Left kidney (tissue), 8 donors: ENCODE results near the gene COG3. TPM values are rescaled to one million over a fixed set of nuclear protein-coding genes. Genes with fewer than 3 reads are reported as not detected.
"Not testable (repeated sequence)": the region's sequence is repeated elsewhere in the genome, so short reads cannot be mapped to it uniquely, and the experiment has no call there.

Source experiments
- DNase-seq: peaks from one replicate; pipeline ENCODE4 v3.0.0-alpha.2; 2013
- long read RNA-seq, 8 donors: transcript quantifications; one replicate each; lab custom pipeline, GENCODE V29; 2026
- polyA plus RNA-seq: library from polyadenylated mRNA; unstranded; fragments of 120-200 nt; gene quantifications from one replicate; pipeline ENCODE4 v1.2.1, GENCODE V29; 2013; ENCODE audit not compliant: insufficient read length

The COG3 gene, protein sequence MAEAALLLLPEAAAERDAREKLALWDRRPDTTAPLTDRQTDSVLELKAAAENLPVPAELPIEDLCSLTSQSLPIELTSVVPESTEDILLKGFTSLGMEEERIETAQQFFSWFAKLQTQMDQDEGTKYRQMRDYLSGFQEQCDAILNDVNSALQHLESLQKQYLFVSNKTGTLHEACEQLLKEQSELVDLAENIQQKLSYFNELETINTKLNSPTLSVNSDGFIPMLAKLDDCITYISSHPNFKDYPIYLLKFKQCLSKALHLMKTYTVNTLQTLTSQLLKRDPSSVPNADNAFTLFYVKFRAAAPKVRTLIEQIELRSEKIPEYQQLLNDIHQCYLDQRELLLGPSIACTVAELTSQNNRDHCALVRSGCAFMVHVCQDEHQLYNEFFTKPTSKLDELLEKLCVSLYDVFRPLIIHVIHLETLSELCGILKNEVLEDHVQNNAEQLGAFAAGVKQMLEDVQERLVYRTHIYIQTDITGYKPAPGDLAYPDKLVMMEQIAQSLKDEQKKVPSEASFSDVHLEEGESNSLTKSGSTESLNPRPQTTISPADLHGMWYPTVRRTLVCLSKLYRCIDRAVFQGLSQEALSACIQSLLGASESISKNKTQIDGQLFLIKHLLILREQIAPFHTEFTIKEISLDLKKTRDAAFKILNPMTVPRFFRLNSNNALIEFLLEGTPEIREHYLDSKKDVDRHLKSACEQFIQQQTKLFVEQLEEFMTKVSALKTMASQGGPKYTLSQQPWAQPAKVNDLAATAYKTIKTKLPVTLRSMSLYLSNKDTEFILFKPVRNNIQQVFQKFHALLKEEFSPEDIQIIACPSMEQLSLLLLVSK
- 39.5 TPM for polyA plus RNA-seq
- long read RNA-seq, donor 1, full-length matches to known transcripts = 3 of 3 reads
- long read RNA-seq, donor 1, partial matches to known transcripts = 0 of 3 reads
- long read RNA-seq, donor 1, other reads (novel, unspliced or antisense) = 0 of 3 reads
- long read RNA-seq, donor 2, full-length matches to known transcripts = 7 of 7 reads
- long read RNA-seq, donor 2, partial matches to known transcripts = 0 of 7 reads
- long read RNA-seq, donor 2, other reads (novel, unspliced or antisense) = 0 of 7 reads
- long read RNA-seq, donor 3, full-length matches to known transcripts = 1 of 1 reads
- long read RNA-seq, donor 3, partial matches to known transcripts = 0 of 1 reads
- long read RNA-seq, donor 3, other reads (novel, unspliced or antisense) = 0 of 1 reads
- long read RNA-seq, donor 4, partial matches to known transcripts = 0 of 1 reads
- long read RNA-seq, donor 4, other reads (novel, unspliced or antisense) = 0 of 1 reads
- long read RNA-seq, donor 5, full-length matches to known transcripts = 12 of 12 reads
- long read RNA-seq, donor 5, partial matches to known transcripts = 0 of 12 reads
- long read RNA-seq, donor 5, other reads (novel, unspliced or antisense) = 0 of 12 reads
- long read RNA-seq, donor 6, full-length matches to known transcripts = 8 of 8 reads
- long read RNA-seq, donor 6, partial matches to known transcripts = 0 of 8 reads
- long read RNA-seq, donor 6, other reads (novel, unspliced or antisense) = 0 of 8 reads
- long read RNA-seq, donor 7, full-length matches to known transcripts = 3 of 20 reads
- long read RNA-seq, donor 7, partial matches to known transcripts = 17 of 20 reads
- long read RNA-seq, donor 7, other reads (novel, unspliced or antisense) = 0 of 20 reads
- long read RNA-seq, donor 8, full-length matches to known transcripts = 2 of 2 reads
- long read RNA-seq, donor 8, partial matches to known transcripts = 0 of 2 reads
- long read RNA-seq, donor 8, other reads (novel, unspliced or antisense) = 0 of 2 reads

DNA sequence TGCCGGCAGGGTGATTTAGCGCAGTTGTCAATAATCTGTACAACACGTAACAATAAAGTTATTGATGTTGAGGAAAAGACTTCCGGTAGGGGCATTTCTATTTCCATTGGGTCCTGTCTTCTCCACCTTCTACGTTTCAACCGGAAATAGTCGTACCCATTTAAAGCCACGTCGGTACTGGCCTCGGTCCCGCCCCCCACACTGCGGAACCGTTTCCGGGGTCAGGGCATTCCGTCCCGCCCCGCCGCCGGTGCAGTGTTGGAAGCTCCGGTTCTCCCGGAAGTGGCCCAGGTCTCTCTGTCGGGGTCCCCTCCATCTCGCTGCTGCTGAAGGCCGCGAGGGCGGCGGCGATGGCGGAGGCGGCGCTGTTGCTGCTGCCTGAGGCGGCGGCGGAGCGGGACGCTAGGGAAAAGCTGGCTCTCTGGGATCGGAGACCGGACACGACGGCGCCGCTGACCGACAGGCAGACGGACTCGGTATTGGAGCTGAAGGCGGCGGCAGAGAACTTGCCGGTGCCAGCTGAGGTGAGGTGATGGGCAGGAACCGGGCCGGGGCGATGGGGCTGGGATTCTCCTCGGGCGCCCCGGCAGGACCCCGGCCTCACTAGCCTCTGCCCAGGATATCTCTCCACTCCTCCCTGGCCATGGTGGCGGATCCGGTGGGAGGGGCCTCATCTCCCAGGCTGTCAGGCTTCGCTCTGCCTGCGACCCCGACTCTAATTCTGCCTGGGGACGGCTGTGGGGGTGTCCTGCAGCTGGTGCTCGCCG lies at the start of gene COG3:
Gene COG3 (plus strand): TSS at position 253 of the 767 bp plus-strand sequence. CDS start 98 bp downstream, at position 351.
- peak; percentile 96 for DNase-seq

DNA sequence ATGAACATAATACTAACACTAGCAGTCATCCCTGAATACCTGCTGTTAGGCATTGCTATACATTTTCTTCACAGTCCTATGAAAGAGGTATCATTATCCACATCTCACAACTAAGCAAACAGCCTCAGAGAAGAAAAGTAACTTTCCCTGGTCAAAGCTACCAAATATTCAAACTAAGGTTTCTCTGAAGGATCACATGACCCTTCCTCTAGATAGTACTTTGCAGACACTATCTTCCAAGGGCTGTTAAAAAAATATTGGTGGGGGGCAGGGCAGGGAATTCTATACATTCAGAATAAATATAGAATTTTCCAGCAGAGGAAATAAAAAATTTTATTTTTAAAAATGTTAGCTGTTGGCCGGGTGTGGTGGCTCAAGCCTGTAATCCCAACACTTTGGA lies 49.6 kb upstream of the COG3 start:
- DNase-seq = no peak

DNA sequence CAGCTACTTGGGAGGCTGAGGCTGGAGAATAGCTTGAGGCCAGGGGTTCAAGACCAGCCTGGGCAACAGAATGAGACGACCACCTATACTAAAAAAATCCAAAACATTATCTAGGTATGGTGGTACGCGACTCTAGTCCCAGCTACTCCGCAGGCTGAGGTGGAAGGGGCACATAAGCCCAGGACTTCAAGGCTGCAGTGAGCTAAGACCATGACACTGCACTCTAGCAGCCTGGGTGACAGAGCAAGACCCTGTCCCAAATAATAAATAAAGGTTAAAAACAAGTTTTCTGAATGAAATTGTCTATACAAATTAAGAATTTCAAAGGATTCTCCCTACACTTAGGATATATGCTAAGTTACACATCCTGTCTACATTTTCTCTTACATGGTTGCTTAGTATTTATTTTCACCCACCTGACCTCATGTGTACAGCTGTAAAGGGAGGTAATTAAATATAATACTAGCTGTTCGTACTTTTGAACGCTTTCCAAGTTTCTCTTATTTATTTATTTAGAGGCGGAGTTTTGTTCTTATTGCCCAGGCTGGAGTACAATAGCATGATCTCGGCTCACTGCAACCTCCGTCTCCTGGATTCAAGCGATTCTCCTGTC lies 48.1 kb upstream of the COG3 start:
- DNase-seq = no peak

DNA sequence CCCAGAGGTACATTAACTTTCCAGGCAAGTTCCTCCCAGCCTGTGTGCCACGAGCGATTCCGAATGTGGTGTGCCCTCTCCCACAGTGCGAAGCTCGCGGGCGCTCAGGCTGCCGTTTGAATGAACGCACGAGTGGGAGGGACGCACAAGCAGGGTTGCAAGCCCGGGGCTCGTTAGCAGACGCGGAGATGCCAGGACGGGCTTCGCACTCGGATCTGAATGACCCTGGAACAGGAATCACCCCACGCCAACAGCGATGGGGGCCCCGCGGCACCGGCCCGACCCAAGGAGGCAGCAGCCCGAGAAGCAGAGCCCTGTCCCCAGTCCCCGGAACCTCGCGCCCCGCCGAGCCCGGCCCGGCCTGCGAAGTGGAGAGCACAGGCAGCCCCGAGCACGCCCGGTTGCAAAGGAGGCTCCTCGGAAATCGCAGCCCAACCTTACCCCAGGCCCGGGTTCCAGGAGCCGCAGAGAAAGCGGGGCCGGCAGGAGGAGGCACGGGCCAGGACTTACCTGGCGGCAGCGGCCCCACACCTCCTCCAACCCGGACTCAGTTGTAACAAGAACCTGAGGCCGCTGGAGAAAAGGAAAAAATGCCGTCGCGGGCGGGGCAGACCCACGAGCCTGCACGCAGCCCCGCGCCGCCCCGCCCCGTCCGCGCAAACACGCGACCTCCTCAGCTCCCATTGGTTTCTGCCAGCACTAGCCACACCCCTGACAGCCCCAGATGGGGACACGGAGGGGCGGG lies 46.8 kb upstream of the COG3 start, which contains the start of gene SLC25A30:
Gene SLC25A30 (minus strand): TSS at position 584 of the 745 bp plus-strand sequence. CDS start 6,948 bp downstream, outside the sequence.
- DNase-seq = peak; percentile 85

DNA sequence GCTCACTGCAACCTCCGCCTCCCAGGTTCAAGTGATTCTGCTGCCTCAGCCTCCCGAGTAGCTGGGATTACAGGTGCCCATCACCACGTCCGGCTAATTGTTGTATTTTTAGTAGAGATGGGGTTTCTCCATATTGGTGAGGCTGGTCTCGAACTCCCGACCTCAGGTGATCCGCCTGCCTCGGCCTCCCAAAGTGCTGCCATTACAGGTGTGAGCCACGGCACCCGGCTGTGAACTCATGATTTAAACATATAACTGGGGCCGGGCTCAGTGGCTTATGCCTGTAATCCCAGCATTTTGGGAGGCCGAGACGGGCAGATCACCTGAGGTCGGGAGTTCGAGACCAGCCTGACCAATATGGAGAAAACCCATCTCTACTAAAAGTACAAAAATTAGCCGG lies 45.4 kb upstream of the COG3 start:
- DNase-seq = not testable (repeated sequence)

DNA sequence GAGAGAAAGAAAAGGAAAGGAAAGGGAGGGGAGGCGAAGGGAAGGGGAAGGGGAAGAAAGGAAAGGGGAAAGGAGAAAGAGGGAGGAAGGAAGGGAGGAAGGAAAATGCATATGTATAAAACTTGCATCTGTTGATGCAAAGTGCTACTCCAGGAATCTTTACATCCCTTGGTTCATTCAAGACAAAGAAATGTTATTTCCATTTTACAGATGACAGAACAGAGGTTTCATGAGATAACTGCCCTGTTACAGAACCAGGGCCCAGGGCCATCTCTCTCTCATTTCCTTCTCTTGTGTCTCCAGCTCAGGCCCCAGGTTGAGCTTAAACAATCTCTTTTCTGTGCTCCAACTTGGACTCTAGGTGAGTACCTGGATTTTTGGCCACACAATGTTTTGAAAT lies 44.8 kb upstream of the COG3 start:
- no peak for DNase-seq

DNA sequence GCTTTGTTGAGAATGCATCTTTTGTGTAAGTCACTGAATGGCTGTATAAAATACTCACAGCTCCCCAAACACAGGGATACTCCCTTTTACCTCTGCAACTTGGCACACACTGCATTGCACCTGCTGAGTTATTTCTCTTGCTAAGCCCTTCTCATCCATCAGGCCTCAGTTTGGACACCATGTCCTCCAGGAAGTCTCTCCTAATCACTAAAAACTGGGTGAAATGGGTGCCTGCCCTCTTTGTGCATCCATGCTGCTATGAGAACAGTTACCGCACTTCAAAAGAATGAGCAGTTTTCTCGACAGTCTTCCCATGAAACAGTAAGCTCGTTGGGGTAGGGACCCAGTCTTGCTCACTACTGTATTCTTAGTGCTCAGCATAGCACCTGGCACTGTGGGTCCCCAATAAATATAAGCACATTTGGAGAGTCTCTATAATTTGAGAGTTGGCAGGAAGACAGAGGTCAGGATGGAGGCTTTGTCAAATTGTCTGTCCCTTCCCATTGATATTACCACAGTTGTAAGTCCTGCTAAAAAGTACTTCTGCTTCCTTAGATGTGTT lies 41.9 kb upstream of the COG3 start:
- no peak for DNase-seq

DNA sequence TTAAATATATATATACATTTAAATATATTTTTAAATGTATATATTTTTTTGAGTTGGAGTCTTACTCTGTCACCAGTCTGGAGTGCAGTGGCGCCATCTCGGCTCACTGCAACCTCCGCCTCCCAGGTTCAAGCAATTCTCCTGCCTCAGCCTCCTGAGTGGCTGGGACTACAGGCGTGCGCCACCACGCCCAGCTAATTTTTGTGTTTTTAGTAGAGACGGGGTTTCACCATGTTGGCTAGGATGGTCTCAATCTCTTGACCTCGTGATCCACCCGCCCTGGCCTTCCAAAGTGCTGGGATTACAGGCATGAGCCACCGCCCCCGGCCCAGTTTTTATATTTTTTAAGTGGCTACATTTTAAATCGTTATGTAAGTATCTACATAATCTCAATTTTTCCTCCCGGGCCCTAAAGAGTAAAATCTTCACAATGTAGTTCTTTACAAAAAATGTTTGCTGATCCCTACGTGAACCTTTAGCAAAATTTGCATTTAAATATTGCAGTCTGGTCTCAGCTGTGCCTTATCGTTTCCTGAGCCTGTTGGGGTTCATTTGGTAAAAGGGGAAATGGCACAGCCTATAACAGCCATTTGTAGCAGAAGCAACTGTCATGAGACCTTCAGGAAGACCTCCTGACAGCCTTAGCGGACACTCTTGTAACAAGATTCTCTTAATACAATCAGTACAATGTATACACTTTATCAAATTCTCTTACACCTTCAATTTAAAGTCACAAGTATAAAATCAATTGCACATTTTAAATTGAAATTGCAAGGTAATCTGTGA lies 38.5 kb upstream of the COG3 start:
- not testable (repeated sequence) for DNase-seq

DNA sequence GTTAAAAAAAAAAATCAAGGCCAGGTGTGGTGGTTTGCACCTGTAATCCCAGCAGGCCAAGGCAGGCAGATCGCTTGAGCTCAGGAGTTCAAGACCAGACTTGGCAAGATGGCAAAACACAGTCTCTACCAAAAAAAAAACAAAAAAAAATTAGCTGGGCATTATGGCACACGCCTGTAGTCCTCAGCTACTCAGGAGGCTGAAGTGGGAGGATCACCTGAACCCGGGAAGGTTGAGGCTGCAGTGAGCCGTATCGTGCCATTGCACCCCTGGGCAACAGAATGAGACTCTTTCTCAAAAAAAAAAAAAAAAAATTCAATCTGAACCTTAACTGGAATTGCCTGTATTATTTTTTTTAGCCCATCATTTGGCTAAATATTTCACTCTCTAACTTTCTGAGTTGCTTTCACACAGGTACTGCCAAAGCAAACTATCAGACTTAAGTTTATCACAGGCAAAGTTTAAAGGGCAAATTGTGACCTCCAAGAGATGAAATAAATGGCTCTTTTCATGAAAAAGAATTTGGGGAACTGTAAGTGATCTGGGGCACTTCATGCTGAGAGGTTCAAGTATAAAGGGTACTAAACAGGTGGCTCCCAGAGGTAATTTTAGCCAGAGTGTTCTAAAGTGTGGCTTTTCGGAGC lies 31.9 kb upstream of the COG3 start:
- DNase-seq = no peak

DNA sequence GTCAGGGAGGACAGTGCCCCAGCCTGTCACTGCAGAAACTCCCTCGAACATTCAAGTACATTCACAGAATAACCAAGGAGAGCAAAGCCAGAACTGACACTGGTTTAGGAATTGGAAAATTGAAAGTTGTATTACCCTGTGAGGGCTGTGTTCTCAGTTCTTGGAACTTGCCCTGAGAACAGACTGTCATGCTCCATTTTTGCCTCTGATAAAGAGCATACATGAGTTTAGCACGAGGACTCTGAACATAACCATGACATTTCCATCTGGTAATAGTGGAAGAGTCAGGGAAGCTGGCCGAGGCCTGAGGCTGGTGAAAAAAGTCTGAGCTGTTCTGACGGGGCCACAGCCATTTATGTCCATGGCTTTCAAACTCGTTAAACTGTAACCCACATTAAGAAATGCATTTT lies 31.4 kb upstream of the COG3 start:
- DNase-seq = no peak

DNA sequence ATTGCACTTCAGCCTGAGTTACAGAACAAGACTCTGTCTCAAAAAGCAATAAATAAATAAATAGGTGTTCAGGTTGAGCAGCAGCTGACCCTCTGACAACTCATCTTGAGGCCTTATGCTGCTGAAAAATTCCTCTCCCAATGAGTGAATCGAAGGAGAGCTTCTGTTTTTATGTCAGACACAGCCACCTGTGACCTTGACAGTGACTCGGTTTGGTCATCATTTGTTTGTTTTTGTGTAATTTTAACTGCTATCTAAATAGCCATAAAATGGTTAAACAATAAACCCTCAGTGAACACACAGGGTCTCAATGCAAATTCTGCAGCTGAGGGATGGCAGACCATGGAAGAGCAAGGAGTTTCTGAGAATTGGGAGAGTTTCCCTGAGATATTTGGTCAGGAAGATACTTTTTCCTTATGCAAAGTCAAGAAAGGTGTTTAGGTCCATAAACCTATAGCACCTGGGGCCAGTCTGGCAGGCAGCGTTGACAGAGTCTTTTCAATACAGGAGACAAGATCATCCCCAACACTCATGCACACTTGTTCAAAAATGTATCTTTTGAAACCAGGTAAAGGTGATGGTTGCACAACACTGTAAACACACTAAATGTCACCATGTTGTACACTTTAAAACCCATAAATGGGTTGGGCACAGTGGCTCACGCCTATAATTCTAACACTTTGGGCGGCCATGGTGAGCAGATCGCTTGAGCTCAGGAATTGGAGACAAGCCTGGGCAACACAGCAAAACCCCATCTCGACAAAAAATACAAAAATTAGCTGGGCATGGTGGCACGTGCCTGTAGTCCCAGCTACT lies 30.0 kb upstream of the COG3 start:
- DNase-seq = no peak

DNA sequence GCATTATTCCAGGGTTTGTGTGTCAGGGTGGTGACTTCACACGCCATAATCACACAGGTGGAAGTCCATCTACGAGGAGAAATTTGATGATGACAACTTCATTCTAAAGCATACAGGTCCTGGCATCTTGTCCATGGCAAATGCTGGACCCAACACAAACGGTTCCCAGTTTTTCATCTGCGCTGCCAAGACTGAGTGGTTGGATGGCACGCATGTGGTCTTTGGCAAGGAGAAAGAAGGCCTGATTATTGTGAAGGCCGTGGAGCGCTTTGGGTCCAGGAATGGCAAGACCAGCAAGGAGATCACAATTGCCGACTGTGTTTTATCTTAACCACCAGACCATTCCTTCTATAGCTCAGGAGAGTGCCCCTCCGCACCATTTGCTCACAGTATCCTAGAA lies 28.4 kb upstream of the COG3 start:
- no peak for DNase-seq

DNA sequence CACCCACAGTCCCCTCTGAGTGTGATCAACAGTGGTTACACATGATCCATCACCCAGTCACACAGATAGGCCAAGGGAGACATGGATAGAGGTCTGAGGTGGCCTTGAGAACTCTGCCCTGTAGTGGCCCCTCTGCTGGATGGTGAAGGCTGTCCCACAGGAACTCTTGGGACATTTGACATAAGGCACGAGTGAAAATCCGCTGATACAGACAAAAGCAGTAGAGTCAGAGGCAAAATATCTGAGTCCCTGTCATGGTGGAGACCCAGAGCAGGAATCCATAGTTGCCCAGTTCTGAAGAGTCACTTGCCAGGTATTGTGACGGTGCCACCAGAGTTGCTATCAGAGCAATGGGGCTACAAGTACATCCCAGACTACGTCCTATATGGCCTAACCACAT lies 27.8 kb upstream of the COG3 start:
- DNase-seq = no peak

DNA sequence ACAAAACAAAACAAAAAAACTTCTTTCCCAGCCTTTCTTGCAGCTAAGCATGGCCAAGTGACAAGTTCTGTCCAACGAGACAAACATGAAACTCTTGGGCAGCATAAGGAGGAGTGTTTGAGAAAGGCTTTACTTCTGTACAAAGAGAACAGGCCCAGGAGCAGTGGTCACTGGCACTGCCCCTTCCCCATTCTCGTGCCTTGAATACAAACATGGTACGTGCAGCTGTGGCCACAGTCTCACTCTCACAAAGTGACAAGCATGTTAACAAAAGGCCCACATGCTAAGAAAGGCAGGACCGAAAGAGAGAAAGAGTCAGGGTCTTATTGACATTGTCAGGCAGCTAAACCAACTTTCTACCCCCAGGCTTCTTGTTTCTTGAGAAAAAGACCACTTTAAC lies 26.8 kb upstream of the COG3 start:
- no peak for DNase-seq

DNA sequence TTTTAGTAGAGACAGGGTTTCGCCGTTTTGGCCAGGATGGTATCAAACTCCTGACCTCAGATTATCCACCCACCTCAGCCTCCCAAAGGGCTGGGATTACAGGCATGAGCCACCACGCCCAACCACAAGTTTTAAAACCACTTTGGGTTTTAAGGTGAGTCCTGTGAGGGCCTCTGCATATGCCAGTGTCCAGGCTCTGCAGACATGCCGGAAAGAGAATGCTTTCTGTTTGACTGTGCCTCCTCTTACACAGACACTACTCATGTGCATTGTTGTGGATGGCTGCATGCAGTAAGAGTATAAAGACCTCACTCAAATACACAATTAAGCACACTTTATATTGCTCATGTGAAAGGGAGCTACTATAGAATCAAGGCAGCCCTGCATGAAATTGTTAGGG lies 25.7 kb upstream of the COG3 start:
- DNase-seq = no peak

DNA sequence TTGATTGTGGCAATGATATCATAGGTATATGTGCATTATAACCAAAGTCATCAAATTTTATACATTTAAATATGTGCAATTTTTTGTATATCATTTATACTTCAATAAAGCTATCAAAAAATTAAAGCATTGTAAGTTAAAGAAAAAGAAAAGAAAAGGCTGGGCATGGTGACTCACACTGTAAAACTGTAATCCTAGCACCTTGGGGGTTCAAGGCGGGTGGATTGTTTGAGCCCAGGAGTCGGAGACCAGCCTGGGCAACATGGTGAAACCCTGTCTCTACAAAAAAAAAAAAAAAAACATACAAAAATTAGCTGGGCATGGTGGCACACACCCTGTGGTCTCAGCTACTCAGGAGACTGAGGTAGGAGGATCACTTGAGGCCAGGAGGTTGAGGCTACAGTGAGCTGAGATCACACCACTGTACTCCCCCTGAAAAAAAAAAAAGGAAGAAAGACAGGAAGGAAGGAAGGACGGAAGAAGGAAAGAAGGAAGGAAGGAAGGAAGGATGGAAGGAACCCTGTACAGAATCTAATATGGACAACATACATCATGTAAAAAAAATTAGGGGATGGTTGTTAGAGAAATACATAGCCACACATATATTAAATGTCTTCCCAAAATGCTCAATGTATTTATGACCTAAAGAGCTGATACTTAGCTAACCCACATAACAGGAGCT lies 24.8 kb upstream of the COG3 start:
- no peak for DNase-seq
